Natural killer cell (primary cell): ENCODE measurements around the gene CADM2. TPM values are rescaled to one million over a fixed set of nuclear protein-coding genes. Genes with fewer than 3 reads are reported as not detected.

Experiments
- ATAC-seq, 3 donors: fragments of 150-1000 bp in 2 of 3; fragments of 200-7000 bp in 1 of 3; cut with Tn5 transposase; 1 replicate in 1 of 3; 2 replicates in 2 of 3; pipeline ENCODE4 v1.10.0; 2021; ENCODE audit warnings: mild to moderate bottlenecking in 2 of 3, moderate library complexity in 2 of 3
- DNase-seq, 2 donors: peaks; one replicate each; pipeline versions ENCODE4 v3.0.0 to v3.0.0-alpha.2; 2013 to 2021; ENCODE audit warnings: mixed read lengths in 1 of 2
- H3K27ac ChIP-seq: one replicate; pipeline ENCODE4 v1.5.1; 2013; ENCODE audit warnings: mild to moderate bottlenecking, low read length
- H3K27me3 ChIP-seq: one replicate; pipeline ENCODE4 v1.6.1; 2013; ENCODE audit warnings: low read length; ENCODE audit not compliant: control insufficient read depth, insufficient read depth
- H3K36me3 ChIP-seq: one replicate; pipeline ENCODE4 v1.6.1; 2013; ENCODE audit warnings: low read length; ENCODE audit not compliant: control insufficient read depth, insufficient read depth
- H3K4me1 ChIP-seq: one replicate; pipeline ENCODE4 v1.6.1; 2013; ENCODE audit warnings: low read length; ENCODE audit not compliant: control insufficient read depth, insufficient read depth
- H3K4me3 ChIP-seq: one replicate; pipeline ENCODE4 v1.5.1; 2013; ENCODE audit warnings: low read length
- H3K9me3 ChIP-seq: one replicate; pipeline ENCODE4 v1.6.1; 2013; ENCODE audit warnings: low read length; ENCODE audit not compliant: control insufficient read depth, insufficient read depth
- H3K27ac Mint-ChIP-seq, 2 donors: one replicate each; pipeline ENCODE4 v1.8.0; 2022; ENCODE audit warnings: mild to moderate bottlenecking in 2 of 2, mixed read lengths in 2 of 2, moderate library complexity in 1 of 2
- H3K27me3 Mint-ChIP-seq, 2 donors: one replicate each; pipeline ENCODE4 v1.8.0; 2022; ENCODE audit warnings: low read depth in 2 of 2, mixed read lengths in 2 of 2
- H3K36me3 Mint-ChIP-seq: one replicate; pipeline ENCODE4 v1.8.0; 2022; ENCODE audit warnings: mixed read lengths
- H3K4me1 Mint-ChIP-seq, 2 donors: one replicate each; pipeline ENCODE4 v1.8.0; 2022; ENCODE audit warnings: mixed read lengths in 2 of 2
- H3K4me3 Mint-ChIP-seq: one replicate; pipeline ENCODE4 v1.8.0; 2022; ENCODE audit warnings: mild to moderate bottlenecking, moderate library complexity, mixed read lengths
- H3K9me3 Mint-ChIP-seq, 2 donors: one replicate each; pipeline ENCODE4 v1.8.0; 2022; ENCODE audit warnings: mixed read lengths in 2 of 2
- CTCF ChIP-seq: fragments of 200-600 bp; IDR thresholded peaks from one replicate; pipeline ENCODE4 v1.8.0; 2022; ENCODE audit warnings: antibody characterized with exemption
- WGBS: methylation state at CpG from one replicate; pipeline ENCODE4 v1.1.7; 2013; ENCODE audit warnings: missing lambda C conversion rate; ENCODE audit not compliant: insufficient coverage; 5-methylcytosine and 5-hydroxymethylcytosine counted together
- intact Hi-C: fragments of 100-400 bp; cut with micrococcal nuclease; formaldehyde crosslinking; loops from one replicate; pipeline ENCODE4 v1.14.2; 2022
- total RNA-seq, 4 donors: library from RNA; stranded (reverse); fragments of 120-200 nt in 1 of 4; gene quantifications; one replicate each; pipeline versions ENCODE4 v1.2.3 to v1.2.4, GENCODE V29; 2013 to 2022

Gene CADM2
- total RNA-seq, 3 donors from 2014 or later (not counting 1 experiment from before 2014, with no cell fraction given) = 0.07 TPM; not detected in 2

GRCh38 chr3:85312331-85312730 is 353.5 kb downstream of the CADM2 start:
- intact Hi-C loops = no loop called here

GRCh38 chr3:85313380-85313779 is 354.6 kb downstream of the CADM2 start:
- intact Hi-C loops = no loop called here
- H3K9me3 Mint-ChIP-seq = peaks cover 9% of the 10 kb centered on the region in 2 donors
- H3K4me1 ChIP-seq = no peaks in the 10 kb centered on the region
- H3K4me1 Mint-ChIP-seq = no peaks in the 10 kb centered on the region
- DNase-seq = no peak
- H3K27me3 Mint-ChIP-seq = no peaks in the 10 kb centered on the region
- no peaks in the 10 kb centered on the region for H3K27me3 ChIP-seq
- no peak for ATAC-seq
- 61% methylated on average over 1 of the region's 1 CpG for WGBS
- H3K27ac Mint-ChIP-seq = no peak overlapping the region
- no peaks in the 10 kb centered on the region for H3K36me3 Mint-ChIP-seq
- no peak for TF ChIP-seq CTCF
- no peak overlapping the region for H3K4me3 Mint-ChIP-seq
- H3K9me3 ChIP-seq = no peaks in the 10 kb centered on the region
- H3K36me3 ChIP-seq = no peaks in the 10 kb centered on the region
- H3K27ac ChIP-seq = no peak overlapping the region
- no peak overlapping the region for H3K4me3 ChIP-seq

More at GRCh38 chr3:85312331-85312730, 353.5 kb downstream of the CADM2 start:
- Mint-ChIP-seq H3K36me3 (no peaks in the 10 kb centered on the region), H3K9me3 (peaks cover 6 to 9% of the 10 kb centered on the region in 2 donors), H3K27ac (no peak overlapping the region), H3K4me3 (no peak overlapping the region), H3K4me1 (no peaks in the 10 kb centered on the region), H3K27me3 (no peaks in the 10 kb centered on the region)
- Histone ChIP-seq H3K4me3 (no peak overlapping the region), H3K27me3 (no peaks in the 10 kb centered on the region), H3K36me3 (no peaks in the 10 kb centered on the region), H3K9me3 (no peaks in the 10 kb centered on the region), H3K27ac (no peak overlapping the region), H3K4me1 (no peaks in the 10 kb centered on the region)
- TF ChIP-seq CTCF = no peak
- DNase-seq (no peak), ATAC-seq (no peak)
- no CpG with 5 or more reads among the region's 3 CpGs for WGBS

GRCh38 chr3:85316252-85316651 is 357.5 kb downstream of the CADM2 start:
- no peak overlapping the region for H3K27ac Mint-ChIP-seq
- TF ChIP-seq CTCF = no peak
- Histone ChIP-seq H3K9me3 (no peaks in the 10 kb centered on the region), H3K4me1 (no peaks in the 10 kb centered on the region), H3K27me3 (no peaks in the 10 kb centered on the region), H3K36me3 (no peaks in the 10 kb centered on the region), H3K27ac (no peak overlapping the region), H3K4me3 (no peak overlapping the region)
- no peaks in the 10 kb centered on the region for H3K4me1 Mint-ChIP-seq
- ATAC-seq = no peak
- 94% methylated on average over 1 of the region's 1 CpG for WGBS
- H3K27me3 Mint-ChIP-seq = no peaks in the 10 kb centered on the region
- DNase-seq = no peak
- H3K9me3 Mint-ChIP-seq = peaks cover 11 to 14% of the 10 kb centered on the region in 2 donors
- H3K4me3 Mint-ChIP-seq = no peak overlapping the region
- intact Hi-C loops = no loop called here
- H3K36me3 Mint-ChIP-seq = no peaks in the 10 kb centered on the region

GRCh38 chr3:85321892-85322291 is 363.1 kb downstream of the CADM2 start:
- H3K27ac Mint-ChIP-seq = no peak overlapping the region
- no peaks in the 10 kb centered on the region for H3K36me3 Mint-ChIP-seq

More at GRCh38 chr3:85321892-85322291, 363.1 kb downstream of the CADM2 start:
- ATAC-seq (no peak), DNase-seq (no peak)
- TF ChIP-seq CTCF = no peak
- Mint-ChIP-seq H3K9me3 (peaks cover 12 to 13% of the 10 kb centered on the region in 2 donors), H3K27me3 (no peaks in the 10 kb centered on the region), H3K4me1 (no peaks in the 10 kb centered on the region), H3K4me3 (no peak overlapping the region)
- intact Hi-C loops = no loop called here
- Histone ChIP-seq H3K9me3 (no peaks in the 10 kb centered on the region), H3K27me3 (no peaks in the 10 kb centered on the region), H3K4me1 (no peaks in the 10 kb centered on the region), H3K36me3 (no peaks in the 10 kb centered on the region), H3K27ac (no peak overlapping the region), H3K4me3 (no peak overlapping the region)
- no CpG with 5 or more reads among the region's 3 CpGs for WGBS
